GM19099 (cell line): Measurements from ENCODE around the gene SLC6A11.

Experiments used
- POLR2A ChIP-seq: IDR thresholded peaks from 3 replicates; pipeline ENCODE4 v1.6.1; 2011; ENCODE audit warnings: low read depth; ENCODE audit not compliant: insufficient read length; ENCODE audit errors: extremely low read depth

SLC6A11 gene

DNA sequence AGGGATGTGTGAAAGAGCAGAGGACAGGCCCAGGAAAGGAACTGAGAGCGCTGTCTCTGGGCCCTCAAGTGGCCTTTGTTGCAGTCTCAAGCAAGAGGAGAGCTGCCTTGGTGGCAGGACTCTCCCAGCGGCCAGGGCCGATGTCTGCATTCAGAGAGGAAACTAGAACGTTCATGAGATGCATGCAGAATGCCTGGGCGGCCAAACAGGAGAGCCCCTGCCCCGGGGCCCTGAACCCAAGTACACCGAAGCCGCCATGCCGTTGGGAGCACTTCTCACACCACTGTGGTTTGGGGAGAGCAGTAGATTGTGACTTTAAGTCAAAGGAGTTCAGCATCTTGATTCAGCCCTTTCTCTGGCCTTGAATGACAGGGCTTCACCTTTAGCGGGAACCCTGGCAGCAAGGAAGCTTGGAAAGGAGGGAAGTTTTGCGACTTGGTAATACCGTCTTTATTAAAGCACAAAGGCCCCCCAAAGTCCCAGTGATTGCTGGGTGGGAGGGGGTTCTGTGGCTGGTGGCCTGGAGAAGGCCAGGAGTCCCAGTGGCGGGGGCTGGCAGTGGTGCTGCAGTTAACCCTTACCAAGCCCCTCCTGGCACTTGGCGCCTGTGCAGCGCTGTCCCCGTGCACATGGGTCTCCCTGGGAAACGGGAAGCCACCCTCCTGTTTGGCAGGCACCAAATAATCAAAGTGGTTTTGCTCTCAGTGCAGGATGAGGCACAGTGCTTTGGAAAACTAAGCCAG is 36.2 kb downstream of the SLC6A11 start:
- no peak for TF ChIP-seq POLR2A

DNA sequence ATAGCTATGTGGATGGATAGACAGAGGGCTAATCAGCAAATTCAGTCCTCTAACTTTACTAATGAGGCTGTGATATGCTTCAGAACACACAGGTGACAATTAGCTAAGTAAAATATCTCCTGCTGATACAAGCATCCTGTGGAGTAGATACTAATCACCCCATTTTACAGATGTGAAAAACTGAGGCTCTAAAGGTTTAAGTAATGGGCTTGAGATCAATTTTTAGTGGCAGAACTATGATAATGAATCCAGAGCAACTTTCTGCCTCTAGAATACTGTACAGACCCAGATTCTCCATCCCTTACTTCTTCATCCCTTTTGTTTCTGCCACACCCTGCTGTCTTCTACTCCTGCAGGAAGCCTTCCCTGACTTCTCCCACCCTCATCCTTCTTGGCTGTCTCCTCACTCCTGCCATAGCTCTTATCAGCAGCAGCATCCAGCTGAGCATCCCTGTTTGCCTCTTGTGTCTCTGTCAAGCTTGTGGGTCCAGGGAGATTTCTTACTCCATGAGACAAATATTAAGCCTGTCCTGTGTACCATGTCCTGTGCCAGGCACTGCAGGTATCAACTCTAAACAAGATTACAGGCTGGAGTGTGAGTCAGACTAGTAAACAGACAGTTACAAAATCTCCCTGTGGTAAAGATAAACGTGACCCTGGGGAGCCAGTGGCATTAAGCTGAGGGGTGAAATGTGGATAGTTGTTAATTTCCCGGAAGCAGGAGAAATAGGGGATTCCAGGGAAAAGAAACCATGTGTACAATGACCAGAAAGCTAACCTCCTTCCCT is 39.2 kb downstream of the SLC6A11 start:
- no peak for TF ChIP-seq POLR2A

DNA sequence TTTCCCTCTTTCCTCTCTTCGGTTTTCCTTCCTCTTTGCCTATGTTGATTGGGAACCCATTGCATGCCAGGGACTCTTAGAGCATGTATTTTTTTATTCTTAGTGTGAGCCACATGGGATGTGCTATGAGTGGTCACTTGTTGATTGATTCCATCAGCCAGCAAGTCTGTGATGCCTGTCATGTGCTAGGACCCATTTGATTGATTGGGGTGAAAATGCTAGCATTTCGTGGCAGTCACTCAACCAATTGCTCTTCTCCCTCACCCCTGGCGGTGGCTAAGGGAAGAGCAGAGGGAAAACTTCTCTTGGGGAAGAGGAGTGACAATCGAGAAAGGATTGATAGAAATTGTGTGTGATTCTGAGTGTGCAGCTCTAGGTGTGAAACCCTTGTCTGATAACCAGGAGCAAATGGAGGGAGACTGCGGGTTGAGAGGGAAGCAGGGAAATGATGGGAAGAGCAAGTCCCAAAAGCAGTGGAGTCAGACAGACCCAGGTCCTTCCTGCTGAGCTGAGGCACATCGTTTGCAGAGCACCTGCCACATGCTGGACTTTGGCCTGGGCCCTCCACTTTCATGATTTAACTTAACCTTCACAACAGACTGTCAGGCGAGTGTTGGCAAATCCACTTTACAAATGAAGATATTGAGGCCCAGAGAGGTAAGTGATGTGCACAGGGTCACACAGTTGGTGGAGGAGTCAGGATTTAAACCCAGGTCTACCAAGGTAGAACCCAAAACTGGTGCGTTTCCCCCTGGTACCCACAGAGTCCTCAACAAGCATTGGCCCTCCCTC is 40.0 kb downstream of the SLC6A11 start:
- TF ChIP-seq POLR2A: no peak

DNA sequence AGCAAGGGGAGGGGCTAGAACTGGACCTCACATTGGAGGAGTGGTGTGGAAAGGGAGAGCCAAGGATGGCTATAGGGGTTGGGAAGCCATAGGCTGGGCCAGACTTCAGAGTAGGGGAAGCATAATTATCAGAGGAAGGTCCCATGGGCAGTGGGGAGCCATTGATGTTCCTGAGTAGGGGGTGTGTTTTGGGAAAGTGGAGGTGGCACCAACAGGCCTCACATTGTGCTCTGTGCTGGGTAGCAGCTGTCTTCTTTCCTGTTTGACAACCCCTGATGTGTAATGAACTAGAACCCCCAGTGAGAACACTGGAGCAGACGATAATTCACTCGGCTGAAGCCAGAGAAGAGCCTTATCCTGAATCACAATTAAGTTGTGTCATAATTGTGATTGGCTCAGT is 41.2 kb downstream of the SLC6A11 start:
- TF ChIP-seq POLR2A: no peak

GRCh38 chr3:10858091-10858490 is 42.1 kb downstream of the SLC6A11 start:
- no peak for TF ChIP-seq POLR2A

GRCh38 chr3:10867384-10867783 is 51.4 kb downstream of the SLC6A11 start:
- no peak for TF ChIP-seq POLR2A

GRCh38 chr3:10869460-10869859 is 53.4 kb downstream of the SLC6A11 start:
- TF ChIP-seq POLR2A: no peak

GRCh38 chr3:10870296-10870695 is 54.3 kb downstream of the SLC6A11 start:
- TF ChIP-seq POLR2A: no peak

DNA sequence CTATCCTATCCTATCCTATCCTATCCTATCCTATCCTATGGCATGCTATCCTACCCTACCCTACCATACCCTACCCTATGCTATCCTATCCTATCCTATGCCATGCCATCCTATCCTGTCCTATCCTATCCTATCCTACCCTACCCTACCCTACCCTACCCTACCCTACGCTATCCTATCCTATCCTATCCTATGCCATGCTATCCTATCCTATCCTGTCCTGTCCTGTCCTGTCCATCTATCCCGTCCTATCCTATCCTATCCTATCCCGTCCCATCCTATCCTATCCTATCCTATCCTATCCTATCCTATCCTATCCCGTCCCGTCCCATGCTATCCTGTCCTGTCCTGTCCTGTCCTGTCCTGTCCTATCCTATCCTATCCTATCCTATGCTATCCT is 57.4 kb downstream of the SLC6A11 start:
- TF ChIP-seq POLR2A: no peak

- no peak for TF ChIP-seq POLR2A
Observed at GRCh38 chr3:10875914-10876313, 59.9 kb downstream of the SLC6A11 start.

- TF ChIP-seq POLR2A: no peak
Observed at GRCh38 chr3:10876661-10877060, 60.6 kb downstream of the SLC6A11 start.

GRCh38 chr3:10882851-10883250 is 66.8 kb downstream of the SLC6A11 start:
- no peak for TF ChIP-seq POLR2A

DNA sequence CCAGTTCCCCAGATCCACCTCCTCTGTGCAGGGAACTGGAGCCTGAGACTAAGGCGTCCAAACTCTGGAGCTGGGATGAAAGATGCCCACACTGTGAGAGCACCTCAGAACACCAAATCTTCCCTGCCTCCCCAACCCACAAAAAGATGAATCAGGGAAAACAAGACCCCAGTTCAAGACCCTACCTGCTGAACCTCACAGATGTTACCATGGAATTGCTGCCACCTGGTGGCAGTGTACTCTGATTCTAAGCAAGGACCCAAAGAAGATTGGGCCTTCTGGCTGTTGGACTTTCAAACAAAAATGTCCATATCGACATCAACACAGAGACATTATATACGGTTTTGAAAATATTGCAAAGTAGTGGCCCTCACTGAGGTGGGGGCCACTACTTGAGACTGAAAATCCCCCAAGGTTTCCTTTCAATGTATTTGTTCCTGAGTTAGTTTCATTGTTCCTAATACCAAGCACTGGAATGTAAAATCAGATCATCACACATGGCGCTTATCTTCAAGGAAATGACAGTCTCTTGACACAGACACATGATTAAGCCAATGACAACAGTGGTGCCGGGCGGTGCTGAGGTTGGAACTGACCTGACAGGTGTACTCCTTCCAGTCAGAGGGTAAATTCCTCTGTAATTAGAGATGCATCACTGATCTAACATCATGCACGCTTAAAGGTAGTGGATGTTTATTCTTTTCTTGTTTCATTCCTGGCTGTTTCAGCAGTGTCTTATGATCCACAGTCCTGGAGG is 67.6 kb downstream of the SLC6A11 start:
- TF ChIP-seq POLR2A: no peak

GRCh38 chr3:10887015-10887414 is 71.0 kb downstream of the SLC6A11 start:
- TF ChIP-seq POLR2A: no peak
